H1 (cell line): Measurements from ENCODE around the gene RBM10. TPM values are rescaled to one million over a fixed set of nuclear protein-coding genes. Genes with fewer than 3 reads are reported as not detected.

Experiments
- CTCF ChIA-PET: fragments of 300-600 bp; sonication (Branson Sonifier 250); formaldehyde crosslinking; loops from one replicate; lab custom pipeline; 2021; ENCODE audit not compliant: partially characterized antibody; lab: Charles Lee
- POLR2A ChIA-PET: fragments of 300-600 bp; sonication (Branson Sonifier 250); formaldehyde crosslinking; loops from one replicate; lab custom pipeline; 2021; ENCODE audit warnings: inconsistent platforms; ENCODE audit not compliant: partially characterized antibody; lab: Charles Lee
- DNase-seq, 2 experiments: peaks; one replicate each; pipeline versions ENCODE4 v3.0.0 to v3.0.0-alpha.2; 2010 to 2022; ENCODE audit warnings: low spot score in 2 of 2, low read depth in 1 of 2, mixed read lengths in 1 of 2
- FAIRE-seq: peaks from 2 replicates; lab custom pipeline; 2011; peaks lifted over from hg19 to GRCh38; lab: Jason Lieb, UNC
- H2AFZ ChIP-seq: 2 replicates; pipeline ENCODE4 v1.8.1; 2012; ENCODE audit warnings: low read length, inconsistent platforms
- H2AK5ac ChIP-seq: 2 replicates; pipeline ENCODE4 v1.6.1; 2013; ENCODE audit warnings: low read depth, low read length
- H2BK120ac ChIP-seq: replicated peaks from 2 replicates; pipeline ENCODE3; 2013; ENCODE audit warnings: low read depth, low read length, inconsistent platforms
- H2BK12ac ChIP-seq: 2 replicates; pipeline ENCODE4 v1.6.1; 2013; ENCODE audit warnings: low read depth, low read length
- H2BK15ac ChIP-seq: 2 replicates; pipeline ENCODE4 v1.6.1; 2013; ENCODE audit warnings: low read length
- H2BK20ac ChIP-seq: 2 replicates; pipeline ENCODE4 v1.6.1; 2013; ENCODE audit warnings: low read length
- H2BK5ac ChIP-seq: 2 replicates; pipeline ENCODE4 v1.6.1; 2013; ENCODE audit warnings: low read depth, low read length
- H3K14ac ChIP-seq: 2 replicates; pipeline ENCODE4 v1.6.1; 2013; ENCODE audit warnings: inconsistent platforms; ENCODE audit not compliant: insufficient read length
- H3K18ac ChIP-seq: 2 replicates; pipeline ENCODE4 v1.6.1; 2013; ENCODE audit warnings: low read length; ENCODE audit errors: extremely low read depth
- H3K23ac ChIP-seq: 2 replicates; pipeline ENCODE4 v1.6.1; 2013; ENCODE audit warnings: inconsistent platforms; ENCODE audit not compliant: insufficient read length
- H3K23me2 ChIP-seq: 2 replicates; pipeline ENCODE4 v1.6.1; 2013; ENCODE audit warnings: low read depth, low read length
- H3K27ac ChIP-seq: 2 replicates; pipeline ENCODE4 v1.6.1; 2011; ENCODE audit warnings: low read depth, low read length, inconsistent platforms
- H3K27me3 ChIP-seq, 4 experiments: replicated peaks in 1 of 4; 1 replicate in 1 of 4; 2 replicates in 3 of 4; pipeline versions ENCODE4 v1.6.1 to v1.8.1; 2011 to 2013; ENCODE audit warnings: low read length in 3 of 4, mild to moderate bottlenecking in 3 of 4, inconsistent platforms in 2 of 4, mixed read lengths in 2 of 4, moderate library complexity in 1 of 4; ENCODE audit not compliant: control insufficient read depth in 3 of 4, insufficient read depth in 3 of 4; ENCODE audit errors: extremely low read depth in 1 of 4
- H3K36me3 ChIP-seq, 4 experiments: 2 replicates each; pipeline versions ENCODE4 v1.6.1 to v1.8.1; 2011 to 2013; ENCODE audit warnings: mild to moderate bottlenecking in 4 of 4, low read length in 3 of 4, moderate library complexity in 2 of 4, control low read depth in 1 of 4, inconsistent platforms in 1 of 4; ENCODE audit not compliant: insufficient read depth in 4 of 4, control insufficient read depth in 2 of 4
- H3K4ac ChIP-seq: replicated peaks from 2 replicates; pipeline ENCODE3; 2013; ENCODE audit warnings: low read length, low read depth, mixed read lengths, inconsistent platforms; ENCODE audit not compliant: insufficient read length
- H3K4me1 ChIP-seq, 4 experiments: replicated peaks in 1 of 4; 1 replicate in 1 of 4; 2 replicates in 3 of 4; pipeline versions ENCODE4 v1.6.1 to v1.8.1; 2011 to 2013; ENCODE audit warnings: low read length in 3 of 4, inconsistent platforms in 2 of 4, mixed read lengths in 1 of 4; ENCODE audit not compliant: insufficient read depth in 4 of 4, control insufficient read depth in 3 of 4
- H3K4me2 ChIP-seq, 2 experiments: 2 replicates each; pipeline versions ENCODE4 v1.6.1 to v1.8.1; 2011 to 2013; ENCODE audit warnings: low read depth in 2 of 2, low read length in 2 of 2, control low read depth in 1 of 2, inconsistent platforms in 1 of 2, mild to moderate bottlenecking in 1 of 2; ENCODE audit not compliant: insufficient read depth in 1 of 2
- H3K4me3 ChIP-seq, 4 experiments: fragments of 200-600, 300-600 bp in 1 of 4; sonication (generic), shearing (Covaris generic), sonication (Bioruptor Twin) in 1 of 4; 2 replicates each; pipeline versions ENCODE4 v1.5.1 to v1.8.1; 2011 to 2016; ENCODE audit warnings: low read length in 4 of 4, low read depth in 3 of 4, control low read depth in 2 of 4, inconsistent platforms in 2 of 4, mild to moderate bottlenecking in 2 of 4, mixed read lengths in 1 of 4, moderate library complexity in 1 of 4; ENCODE audit not compliant: insufficient read depth in 2 of 4; ENCODE audit errors: extremely low read depth in 1 of 4
- H3K56ac ChIP-seq: replicated peaks from 2 replicates; pipeline ENCODE3; 2013; ENCODE audit warnings: low read depth, mild to moderate bottlenecking, mixed read lengths, low read length, inconsistent platforms; ENCODE audit not compliant: insufficient read length
- H3K79me1 ChIP-seq: 2 replicates; pipeline ENCODE4 v1.6.1; 2013; ENCODE audit warnings: low read depth, low read length, control low read depth
- H3K79me2 ChIP-seq, 2 experiments: 2 replicates each; pipeline versions ENCODE4 v1.6.1 to v1.8.1; 2012 to 2013; ENCODE audit warnings: low read length in 2 of 2, mild to moderate bottlenecking in 2 of 2, inconsistent platforms in 1 of 2; ENCODE audit not compliant: insufficient read depth in 2 of 2, control insufficient read depth in 1 of 2
- H3K9ac ChIP-seq, 4 experiments: replicated peaks in 1 of 4; 1 replicate in 1 of 4; 2 replicates in 3 of 4; pipeline versions ENCODE4 v1.6.1 to v1.8.1; 2011 to 2013; ENCODE audit warnings: low read depth in 3 of 4, low read length in 3 of 4, control low read depth in 2 of 4, mild to moderate bottlenecking in 2 of 4, moderate library complexity in 2 of 4, inconsistent platforms in 1 of 4; ENCODE audit errors: extremely low read depth in 1 of 4
- H3K9me3 ChIP-seq, 2 experiments: 2 replicates each; pipeline versions ENCODE4 v1.6.1 to v1.8.1; 2012 to 2013; ENCODE audit warnings: mild to moderate bottlenecking in 2 of 2, moderate library complexity in 2 of 2, control low read depth in 1 of 2, inconsistent platforms in 1 of 2, low read depth in 1 of 2, low read length in 1 of 2, mixed read lengths in 1 of 2; ENCODE audit not compliant: insufficient read depth in 2 of 2
- H4K20me1 ChIP-seq, 2 experiments: replicated peaks in 1 of 2; 2 replicates each; pipeline versions ENCODE3 to v1.8.1; 2011 to 2013; ENCODE audit warnings: inconsistent platforms in 2 of 2, low read length in 2 of 2, mild to moderate bottlenecking in 1 of 2; ENCODE audit not compliant: insufficient read depth in 2 of 2, control insufficient read depth in 1 of 2
- H4K5ac ChIP-seq: 2 replicates; pipeline ENCODE4 v1.6.1; 2013; ENCODE audit warnings: low read length, low read depth, mixed read lengths, inconsistent platforms; ENCODE audit not compliant: insufficient read length
- H4K8ac ChIP-seq: 2 replicates; pipeline ENCODE4 v1.8.0; 2013; ENCODE audit warnings: mild to moderate bottlenecking, moderate library complexity, low read length, inconsistent platforms; ENCODE audit not compliant: insufficient read depth; ENCODE audit errors: extremely low read depth
- H4K91ac ChIP-seq: replicated peaks from 2 replicates; pipeline ENCODE3; 2013; ENCODE audit warnings: low read length, mixed read lengths, inconsistent platforms; ENCODE audit not compliant: insufficient read length
- CREB1 ChIP-seq: IDR thresholded peaks from 2 replicates; pipeline ENCODE4 v1.6.1; 2012; ENCODE audit warnings: inconsistent platforms
- GABPA ChIP-seq: IDR thresholded peaks from 2 replicates; pipeline ENCODE4 v1.6.1; 2011; ENCODE audit warnings: mild to moderate bottlenecking, low read length, moderate library complexity, borderline replicate concordance; ENCODE audit not compliant: insufficient read depth
- HDAC2 ChIP-seq, 2 experiments: fragments of 300-600 bp in 1 of 2; sonication (generic) in 1 of 2; IDR thresholded peaks; 2 replicates each; pipeline ENCODE4 v1.6.1; 2011 to 2012; ENCODE audit warnings: low read depth in 2 of 2, low read length in 2 of 2, mild to moderate bottlenecking in 2 of 2, moderate library complexity in 2 of 2, borderline replicate concordance in 1 of 2, inconsistent platforms in 1 of 2
- JUN ChIP-seq: IDR thresholded peaks from 2 replicates; pipeline ENCODE4 v1.6.1; 2011; ENCODE audit warnings: low read depth, mild to moderate bottlenecking, improper control_type of control experiment, low read length
- KDM1A ChIP-seq: fragments of 200-600, 300-600 bp; sonication (generic); IDR thresholded peaks from 2 replicates; pipeline ENCODE4 v1.7.1; 2016; ENCODE audit warnings: mild to moderate bottlenecking, low read length, borderline replicate concordance
- POLR2AphosphoS5 ChIP-seq: IDR thresholded peaks from 2 replicates; pipeline ENCODE4 v1.6.1; 2011; ENCODE audit warnings: low read depth, low read length
- RXRA ChIP-seq: IDR thresholded peaks from 2 replicates; pipeline ENCODE4 v1.6.1; 2011; ENCODE audit warnings: low read depth, mild to moderate bottlenecking, low read length, moderate library complexity; ENCODE audit not compliant: insufficient read depth
- SIN3A ChIP-seq, 2 experiments: IDR thresholded peaks in 1 of 2; conservative IDR thresholded peaks in 1 of 2; 2 replicates each; pipeline ENCODE4 v1.6.1; 2011 to 2012; ENCODE audit warnings: low read length in 2 of 2, improper control_type of control experiment in 1 of 2, low read depth in 1 of 2, mild to moderate bottlenecking in 1 of 2
- SP1 ChIP-seq: IDR thresholded peaks from 2 replicates; pipeline ENCODE4 v1.6.1; 2011; ENCODE audit warnings: low read depth, low read length
- WGBS, 2 experiments: shearing (Covaris generic) in 1 of 2; methylation state at CpG; one replicate each; pipeline versions ENCODE4 v1.1.6 to v1.1.7; 2013 to 2015; ENCODE audit warnings: low lambda C conversion rate in 2 of 2, mixed read lengths in 2 of 2, inconsistent platforms in 1 of 2, low coverage in 1 of 2, missing lambda C conversion rate in 1 of 2; ENCODE audit not compliant: insufficient replicate concordance in 2 of 2, insufficient coverage in 1 of 2, insufficient read length in 1 of 2; ENCODE audit errors: extremely low coverage in 1 of 2, missing lambda C conversion rate in 1 of 2; 5-methylcytosine and 5-hydroxymethylcytosine counted together
- polyA plus RNA-seq, 7 experiments: library from polyadenylated mRNA; depleted of rRNA in 3 of 7; stranded (reverse) in 5 of 7; unstranded in 2 of 7; fragments of >200 nt in 5 of 7; fragments of 200-250 nt in 2 of 7; gene quantifications; 1 replicate in 5 of 7; 2 replicates in 1 of 7; 4 replicates in 1 of 7; pipeline versions ENCODE4 v1.2.1 to v1.2.3, GENCODE V29; 2011 to 2013; ENCODE audit warnings: missing spikeins in 2 of 7, mixed read lengths in 2 of 7
- total RNA-seq: library from RNA; stranded (reverse); fragmentation: NEBNext Ultra II Directional; extraction: Animal tissue kit (Norgen Biotek cat#: 25700); gene quantifications from 2 replicates; pipeline ENCODE4 v1.2.1, GENCODE V29; 2021
- TF ChIP-seq, protein P1 (sequence below): IDR thresholded peaks from 2 replicates; pipeline ENCODE4 v1.6.1; 2012; ENCODE audit warnings: inconsistent platforms
- TF ChIP-seq, protein P2 (sequence below), 3 experiments: IDR thresholded peaks; 1 replicate in 2 of 3; 2 replicates in 1 of 3; pipeline versions ENCODE4 v1.5.1 to v1.6.1; 2011; ENCODE audit warnings: low read length in 3 of 3, mild to moderate bottlenecking in 3 of 3, inconsistent platforms in 2 of 3, low read depth in 1 of 3, moderate library complexity in 1 of 3; ENCODE audit not compliant: insufficient read depth in 1 of 3; ENCODE audit errors: control extremely low read depth in 1 of 3

The RBM10 gene
- total and polyA plus RNA-seq, 2 of the 8 experiments (the other 6 are each of a cell fraction or from before 2014, with no cell fraction given), result 35.7 to 64.0 TPM

DNA sequence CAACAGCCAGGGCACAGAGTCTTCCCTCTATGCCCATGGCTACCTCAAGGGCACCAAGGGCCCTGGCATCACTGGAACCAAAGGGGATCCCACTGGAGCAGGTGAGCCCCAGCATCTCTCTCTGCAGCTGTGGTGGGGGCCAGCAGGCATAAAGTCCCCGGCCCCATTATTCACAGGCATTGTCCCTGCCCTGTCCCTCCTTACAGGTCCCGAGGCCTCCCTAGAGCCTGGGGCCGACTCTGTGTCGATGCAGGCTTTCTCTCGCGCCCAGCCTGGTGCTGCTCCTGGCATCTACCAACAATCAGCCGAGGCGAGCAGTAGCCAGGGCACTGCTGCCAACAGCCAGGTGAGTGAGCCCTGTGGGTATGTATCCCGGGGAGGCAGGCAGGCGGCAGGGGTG is 36.3 kb downstream of the RBM10 start:
- no peak overlapping the region for H2BK5ac ChIP-seq
- H2BK12ac ChIP-seq, result no peak overlapping the region
- no peak overlapping the region for H3K9ac ChIP-seq
- no peaks in the 10 kb centered on the region for H3K9me3 ChIP-seq
- H3K56ac ChIP-seq, result no peak overlapping the region
- no peak overlapping the region for H3K27ac ChIP-seq
- H4K91ac ChIP-seq, result no peak overlapping the region
- H3K27me3 ChIP-seq, result no peaks in the 10 kb centered on the region
- no peak overlapping the region for H2BK15ac ChIP-seq
- no peak overlapping the region for H2AK5ac ChIP-seq
- DNase-seq, result no peak
- H2BK120ac ChIP-seq, result no peak overlapping the region
- H3K4ac ChIP-seq, result no peak overlapping the region
- H3K4me1 ChIP-seq, result peaks cover 0 to under 1% (median 0%) of the 10 kb centered on the region in 4 experiments; a peak in 1 of 7 replicates
- 95% methylated on average over 10 of the region's 10 CpGs; no CpG with 5 or more reads in 1 of the 2 experiments for WGBS, 2 experiments
- H4K8ac ChIP-seq, result no peak overlapping the region
- no peaks in the 10 kb centered on the region for H3K79me2 ChIP-seq
- no peak overlapping the region for H3K23ac ChIP-seq
- peaks cover 4 to 47% (median 31%) of the 10 kb centered on the region in 4 experiments; a peak in 7 of 8 replicates for H3K36me3 ChIP-seq
- no peaks in the 10 kb centered on the region for H3K79me1 ChIP-seq
- H3K14ac ChIP-seq, result no peak overlapping the region
- H3K4me2 ChIP-seq, result no peak overlapping the region
- no peaks in the 10 kb centered on the region for H3K23me2 ChIP-seq
- CTCF ChIA-PET, result no interaction called here
- H2AFZ ChIP-seq, result no peak overlapping the region
- POLR2A ChIA-PET, result no interaction called here
- no peak overlapping the region for H4K5ac ChIP-seq
- FAIRE-seq, result no peak
- no peaks in the 10 kb centered on the region for H4K20me1 ChIP-seq
- no peak overlapping the region for H3K18ac ChIP-seq
- H3K4me3 ChIP-seq, result no peak overlapping the region
- H2BK20ac ChIP-seq, result no peak overlapping the region
- no peak for TF ChIP-seq RXRA
- TF ChIP-seq KDM1A, result no peak
- no peak for TF ChIP-seq HDAC2 (IDR thresholded peaks at IDR 0.05; ENCODE audit: borderline replicate concordance in 1 of 2, low read depth in 2 of 2, low read length in 2 of 2)
- no peak for TF ChIP-seq SP1
- no peak for TF ChIP-seq CREB1
- no peak for TF ChIP-seq JUN
- no peak for TF ChIP-seq GABPA
- TF ChIP-seq, protein P1, sequence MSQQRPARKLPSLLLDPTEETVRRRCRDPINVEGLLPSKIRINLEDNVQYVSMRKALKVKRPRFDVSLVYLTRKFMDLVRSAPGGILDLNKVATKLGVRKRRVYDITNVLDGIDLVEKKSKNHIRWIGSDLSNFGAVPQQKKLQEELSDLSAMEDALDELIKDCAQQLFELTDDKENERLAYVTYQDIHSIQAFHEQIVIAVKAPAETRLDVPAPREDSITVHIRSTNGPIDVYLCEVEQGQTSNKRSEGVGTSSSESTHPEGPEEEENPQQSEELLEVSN, result no peak
- TF ChIP-seq POLR2AphosphoS5, result no peak
- TF ChIP-seq SIN3A (conservative IDR thresholded peaks at IDR 0.05 in 1 of 2, IDR thresholded peaks at IDR 0.05 in 1 of 2; ENCODE audit: low read depth in 1 of 2, low read length in 2 of 2), result no peak
- TF ChIP-seq, protein P2, sequence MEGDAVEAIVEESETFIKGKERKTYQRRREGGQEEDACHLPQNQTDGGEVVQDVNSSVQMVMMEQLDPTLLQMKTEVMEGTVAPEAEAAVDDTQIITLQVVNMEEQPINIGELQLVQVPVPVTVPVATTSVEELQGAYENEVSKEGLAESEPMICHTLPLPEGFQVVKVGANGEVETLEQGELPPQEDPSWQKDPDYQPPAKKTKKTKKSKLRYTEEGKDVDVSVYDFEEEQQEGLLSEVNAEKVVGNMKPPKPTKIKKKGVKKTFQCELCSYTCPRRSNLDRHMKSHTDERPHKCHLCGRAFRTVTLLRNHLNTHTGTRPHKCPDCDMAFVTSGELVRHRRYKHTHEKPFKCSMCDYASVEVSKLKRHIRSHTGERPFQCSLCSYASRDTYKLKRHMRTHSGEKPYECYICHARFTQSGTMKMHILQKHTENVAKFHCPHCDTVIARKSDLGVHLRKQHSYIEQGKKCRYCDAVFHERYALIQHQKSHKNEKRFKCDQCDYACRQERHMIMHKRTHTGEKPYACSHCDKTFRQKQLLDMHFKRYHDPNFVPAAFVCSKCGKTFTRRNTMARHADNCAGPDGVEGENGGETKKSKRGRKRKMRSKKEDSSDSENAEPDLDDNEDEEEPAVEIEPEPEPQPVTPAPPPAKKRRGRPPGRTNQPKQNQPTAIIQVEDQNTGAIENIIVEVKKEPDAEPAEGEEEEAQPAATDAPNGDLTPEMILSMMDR (IDR thresholded peaks at IDR 0.05; ENCODE audit: control extremely low read depth in 1 of 3, insufficient read depth in 1 of 3, low read depth in 1 of 3, low read length in 3 of 3), result no peak
